Neural cell (in vitro differentiated cells): Measurements from ENCODE around the gene MGAT4A.

ENCODE experiments used
- EP300 ChIP-seq: fragments of 450-650 bp; conservative IDR thresholded peaks from 2 replicates; pipeline ENCODE4 v1.6.1; 2014; ENCODE audit warnings: antibody characterized with exemption, mild to moderate bottlenecking, moderate library complexity; ENCODE audit not compliant: poor library complexity, severe bottlenecking
- EZH2 ChIP-seq: fragments of 200-600, 300-800 bp; shearing (Covaris generic), sonication (generic); IDR thresholded peaks from 2 replicates; pipeline ENCODE4 v1.6.1; 2014; ENCODE audit warnings: antibody characterized with exemption, low read length, borderline replicate concordance, mild to moderate bottlenecking; ENCODE audit not compliant: insufficient read depth, poor library complexity, severe bottlenecking
- MXI1 ChIP-seq: fragments of 450-650 bp; conservative IDR thresholded peaks from 2 replicates; pipeline ENCODE4 v1.6.1; 2014; ENCODE audit warnings: antibody characterized with exemption, mild to moderate bottlenecking; ENCODE audit not compliant: poor library complexity, severe bottlenecking
- POLR2AphosphoS5 ChIP-seq: IDR thresholded peaks from 2 replicates; pipeline ENCODE4 v1.6.1; 2012
- RAD21 ChIP-seq: fragments of 450-650 bp; conservative IDR thresholded peaks from 2 replicates; pipeline ENCODE4 v1.6.1; 2014; ENCODE audit warnings: antibody characterized with exemption, mild to moderate bottlenecking, moderate library complexity
- SMC3 ChIP-seq: fragments of 450-650 bp; conservative IDR thresholded peaks from 2 replicates; pipeline ENCODE4 v1.6.1; 2014; ENCODE audit warnings: antibody characterized with exemption, mild to moderate bottlenecking, moderate library complexity; ENCODE audit not compliant: poor library complexity
- TAF1 ChIP-seq: IDR thresholded peaks from 2 replicates; pipeline ENCODE4 v1.6.1; 2012; ENCODE audit warnings: low read depth
- TF ChIP-seq, protein P1 (sequence below): fragments of 450-650 bp; IDR thresholded peaks from 2 replicates; pipeline ENCODE4 v1.5.1; 2014; ENCODE audit warnings: antibody characterized with exemption, mild to moderate bottlenecking, moderate library complexity; ENCODE audit not compliant: poor library complexity, severe bottlenecking
- TF ChIP-seq, protein P2 (sequence below): IDR thresholded peaks from 2 replicates; pipeline ENCODE4 v1.6.1; 2012; ENCODE audit warnings: borderline replicate concordance

DNA sequence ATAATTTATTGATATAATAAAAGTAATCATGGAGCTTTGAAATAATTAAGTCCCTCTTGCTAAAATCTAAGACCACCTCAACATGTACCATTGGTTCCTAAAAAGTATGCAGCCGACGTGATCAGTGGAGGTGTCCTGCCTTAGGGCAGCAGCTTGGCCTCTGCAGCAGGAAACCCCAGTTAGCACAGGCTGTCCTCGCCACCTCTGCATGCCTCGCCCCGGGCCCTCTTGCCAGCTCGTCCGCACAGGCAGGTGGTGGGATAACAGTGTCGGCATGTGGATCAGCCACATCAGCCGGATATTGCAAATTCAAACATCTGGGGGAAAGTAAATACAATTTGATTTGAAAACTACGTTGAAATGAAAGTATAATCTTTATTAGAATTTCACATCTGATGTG, 145.5 kb downstream of the MGAT4A start:
- TF ChIP-seq POLR2AphosphoS5 (no peak), TAF1 (no peak), SMC3 (no peak), EZH2 (no peak), RAD21 (no peak), MXI1 (no peak), EP300 (no peak)
- TF ChIP-seq, protein P1, sequence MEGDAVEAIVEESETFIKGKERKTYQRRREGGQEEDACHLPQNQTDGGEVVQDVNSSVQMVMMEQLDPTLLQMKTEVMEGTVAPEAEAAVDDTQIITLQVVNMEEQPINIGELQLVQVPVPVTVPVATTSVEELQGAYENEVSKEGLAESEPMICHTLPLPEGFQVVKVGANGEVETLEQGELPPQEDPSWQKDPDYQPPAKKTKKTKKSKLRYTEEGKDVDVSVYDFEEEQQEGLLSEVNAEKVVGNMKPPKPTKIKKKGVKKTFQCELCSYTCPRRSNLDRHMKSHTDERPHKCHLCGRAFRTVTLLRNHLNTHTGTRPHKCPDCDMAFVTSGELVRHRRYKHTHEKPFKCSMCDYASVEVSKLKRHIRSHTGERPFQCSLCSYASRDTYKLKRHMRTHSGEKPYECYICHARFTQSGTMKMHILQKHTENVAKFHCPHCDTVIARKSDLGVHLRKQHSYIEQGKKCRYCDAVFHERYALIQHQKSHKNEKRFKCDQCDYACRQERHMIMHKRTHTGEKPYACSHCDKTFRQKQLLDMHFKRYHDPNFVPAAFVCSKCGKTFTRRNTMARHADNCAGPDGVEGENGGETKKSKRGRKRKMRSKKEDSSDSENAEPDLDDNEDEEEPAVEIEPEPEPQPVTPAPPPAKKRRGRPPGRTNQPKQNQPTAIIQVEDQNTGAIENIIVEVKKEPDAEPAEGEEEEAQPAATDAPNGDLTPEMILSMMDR = no peak
- TF ChIP-seq, protein P2, sequence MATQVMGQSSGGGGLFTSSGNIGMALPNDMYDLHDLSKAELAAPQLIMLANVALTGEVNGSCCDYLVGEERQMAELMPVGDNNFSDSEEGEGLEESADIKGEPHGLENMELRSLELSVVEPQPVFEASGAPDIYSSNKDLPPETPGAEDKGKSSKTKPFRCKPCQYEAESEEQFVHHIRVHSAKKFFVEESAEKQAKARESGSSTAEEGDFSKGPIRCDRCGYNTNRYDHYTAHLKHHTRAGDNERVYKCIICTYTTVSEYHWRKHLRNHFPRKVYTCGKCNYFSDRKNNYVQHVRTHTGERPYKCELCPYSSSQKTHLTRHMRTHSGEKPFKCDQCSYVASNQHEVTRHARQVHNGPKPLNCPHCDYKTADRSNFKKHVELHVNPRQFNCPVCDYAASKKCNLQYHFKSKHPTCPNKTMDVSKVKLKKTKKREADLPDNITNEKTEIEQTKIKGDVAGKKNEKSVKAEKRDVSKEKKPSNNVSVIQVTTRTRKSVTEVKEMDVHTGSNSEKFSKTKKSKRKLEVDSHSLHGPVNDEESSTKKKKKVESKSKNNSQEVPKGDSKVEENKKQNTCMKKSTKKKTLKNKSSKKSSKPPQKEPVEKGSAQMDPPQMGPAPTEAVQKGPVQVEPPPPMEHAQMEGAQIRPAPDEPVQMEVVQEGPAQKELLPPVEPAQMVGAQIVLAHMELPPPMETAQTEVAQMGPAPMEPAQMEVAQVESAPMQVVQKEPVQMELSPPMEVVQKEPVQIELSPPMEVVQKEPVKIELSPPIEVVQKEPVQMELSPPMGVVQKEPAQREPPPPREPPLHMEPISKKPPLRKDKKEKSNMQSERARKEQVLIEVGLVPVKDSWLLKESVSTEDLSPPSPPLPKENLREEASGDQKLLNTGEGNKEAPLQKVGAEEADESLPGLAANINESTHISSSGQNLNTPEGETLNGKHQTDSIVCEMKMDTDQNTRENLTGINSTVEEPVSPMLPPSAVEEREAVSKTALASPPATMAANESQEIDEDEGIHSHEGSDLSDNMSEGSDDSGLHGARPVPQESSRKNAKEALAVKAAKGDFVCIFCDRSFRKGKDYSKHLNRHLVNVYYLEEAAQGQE = no peak
